HG02623 (cell line): Measurements from ENCODE around the gene TLR2.
A peak's percentile ranks its signal among the peaks of the same experiment; 100 is the strongest.

Source experiments
- ATAC-seq: cut with Tn5 transposase; IDR thresholded peaks from one replicate; pipeline ENCODE4 v1.9.1; 2021; ENCODE audit warnings: moderate library complexity; ENCODE audit not compliant: unreplicated experiment

Gene TLR2, protein sequence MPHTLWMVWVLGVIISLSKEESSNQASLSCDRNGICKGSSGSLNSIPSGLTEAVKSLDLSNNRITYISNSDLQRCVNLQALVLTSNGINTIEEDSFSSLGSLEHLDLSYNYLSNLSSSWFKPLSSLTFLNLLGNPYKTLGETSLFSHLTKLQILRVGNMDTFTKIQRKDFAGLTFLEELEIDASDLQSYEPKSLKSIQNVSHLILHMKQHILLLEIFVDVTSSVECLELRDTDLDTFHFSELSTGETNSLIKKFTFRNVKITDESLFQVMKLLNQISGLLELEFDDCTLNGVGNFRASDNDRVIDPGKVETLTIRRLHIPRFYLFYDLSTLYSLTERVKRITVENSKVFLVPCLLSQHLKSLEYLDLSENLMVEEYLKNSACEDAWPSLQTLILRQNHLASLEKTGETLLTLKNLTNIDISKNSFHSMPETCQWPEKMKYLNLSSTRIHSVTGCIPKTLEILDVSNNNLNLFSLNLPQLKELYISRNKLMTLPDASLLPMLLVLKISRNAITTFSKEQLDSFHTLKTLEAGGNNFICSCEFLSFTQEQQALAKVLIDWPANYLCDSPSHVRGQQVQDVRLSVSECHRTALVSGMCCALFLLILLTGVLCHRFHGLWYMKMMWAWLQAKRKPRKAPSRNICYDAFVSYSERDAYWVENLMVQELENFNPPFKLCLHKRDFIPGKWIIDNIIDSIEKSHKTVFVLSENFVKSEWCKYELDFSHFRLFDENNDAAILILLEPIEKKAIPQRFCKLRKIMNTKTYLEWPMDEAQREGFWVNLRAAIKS

DNA sequence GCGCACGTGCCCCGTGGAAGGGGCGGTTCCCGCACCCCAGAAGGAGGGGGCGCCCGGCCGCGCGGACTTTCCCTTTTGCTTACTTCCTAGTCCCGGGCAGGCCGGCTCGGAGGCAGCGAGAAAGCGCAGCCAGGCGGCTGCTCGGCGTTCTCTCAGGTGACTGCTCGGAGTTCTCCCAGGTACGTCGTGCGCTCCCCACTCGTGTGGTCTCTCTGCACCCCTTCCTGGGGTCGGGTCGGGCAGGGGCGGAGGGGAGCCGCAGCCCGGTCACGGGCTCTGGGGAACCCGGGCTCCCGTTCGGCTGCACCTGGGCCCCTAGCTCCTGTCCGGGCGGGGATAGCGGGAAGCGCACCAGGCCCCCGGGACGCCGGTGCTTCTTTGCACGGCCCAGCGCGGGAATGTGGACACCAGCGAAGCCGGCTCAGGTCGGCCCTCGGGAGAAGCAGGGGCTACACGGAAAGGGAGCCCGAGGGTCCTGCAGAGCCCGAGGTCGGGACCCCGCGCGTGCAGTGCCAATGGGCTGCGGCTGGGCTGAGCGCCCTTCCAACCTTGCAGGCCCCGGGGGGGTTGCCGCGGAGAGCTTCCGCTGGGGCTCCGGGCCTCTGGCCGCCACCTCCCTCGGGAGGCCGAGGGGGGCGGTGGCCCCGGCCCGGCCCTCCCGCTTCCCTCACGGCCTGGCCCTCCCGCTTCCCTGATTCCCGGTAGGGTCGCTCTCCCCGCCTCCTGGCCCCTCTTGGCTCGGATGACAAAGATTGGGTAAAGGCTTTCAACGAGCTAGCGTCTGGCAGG is at the start of gene TLR2:
TSS of gene TLR2 (plus strand) at position 99 of the 789 bp plus-strand sequence. CDS start 18,628 bp downstream, outside the sequence.
- peak; percentile 86 for ATAC-seq

DNA sequence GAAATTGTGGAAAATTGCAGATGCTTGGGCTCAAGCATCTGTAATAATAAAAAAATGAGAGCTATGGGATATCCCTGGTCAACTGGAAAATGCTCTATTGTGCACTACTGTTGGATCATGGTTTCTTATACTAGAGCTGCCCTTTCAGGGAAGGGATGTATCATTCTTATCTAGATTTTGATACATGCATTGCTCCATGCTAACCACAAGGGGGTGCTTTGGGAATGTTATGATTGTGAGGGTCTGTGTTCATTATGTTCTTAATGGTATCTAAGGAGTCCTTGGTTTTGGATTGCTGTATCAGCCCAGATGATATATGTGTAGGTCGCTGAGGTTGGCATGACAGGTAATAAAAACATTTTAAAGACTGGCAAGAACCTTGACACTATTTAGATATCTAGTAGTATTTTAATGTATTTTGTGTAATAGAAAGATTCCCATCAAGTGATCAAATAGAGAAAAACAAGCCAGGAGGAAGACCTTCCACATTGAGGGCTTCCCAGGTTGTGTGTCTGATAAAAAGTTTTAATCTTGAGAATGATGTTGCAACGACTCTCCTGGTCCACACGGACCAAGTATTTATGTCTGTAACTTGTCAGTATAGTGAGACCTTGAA is 49.2 kb upstream of the TLR2 start:
- no peak for ATAC-seq

DNA sequence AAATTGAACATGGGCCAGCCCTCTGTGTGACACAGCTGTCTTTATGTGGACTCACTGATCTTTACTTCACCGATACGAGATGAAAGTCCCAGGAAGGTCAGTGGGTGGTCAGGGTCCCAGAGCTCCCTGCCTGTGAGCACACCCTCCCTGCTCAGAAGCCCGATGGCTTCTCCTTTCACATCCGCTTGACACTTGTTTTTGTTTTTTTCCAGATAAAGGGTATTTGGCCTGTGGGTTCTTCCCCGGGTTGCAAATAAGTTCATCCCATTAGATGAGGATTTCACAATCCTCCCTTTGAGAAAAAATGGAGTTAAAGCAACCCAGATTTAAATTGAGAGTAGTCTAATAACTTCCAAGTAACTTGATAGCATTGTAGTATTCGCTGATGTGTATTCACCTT is 48.2 kb upstream of the TLR2 start:
- ATAC-seq = no peak

DNA sequence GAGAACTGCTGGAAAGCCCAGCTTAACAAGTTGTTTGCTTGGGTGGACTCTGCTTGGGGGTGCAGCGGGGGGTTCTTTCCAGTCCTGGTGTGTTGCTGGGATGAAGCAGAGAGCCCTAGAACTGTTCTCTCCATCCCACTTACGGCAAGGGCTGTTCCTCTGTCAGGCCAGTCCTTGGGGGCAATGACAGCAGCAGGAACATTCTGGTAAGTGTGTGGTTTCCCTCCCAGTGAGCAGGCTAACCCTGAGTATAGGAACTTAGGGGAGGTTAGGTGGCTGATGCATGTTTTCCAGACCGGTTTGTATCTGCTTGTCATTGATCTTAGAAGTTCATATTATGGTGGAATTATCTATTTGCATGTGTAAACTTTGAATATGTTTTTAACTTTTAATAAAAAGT is 46.9 kb upstream of the TLR2 start:
- no peak for ATAC-seq

DNA sequence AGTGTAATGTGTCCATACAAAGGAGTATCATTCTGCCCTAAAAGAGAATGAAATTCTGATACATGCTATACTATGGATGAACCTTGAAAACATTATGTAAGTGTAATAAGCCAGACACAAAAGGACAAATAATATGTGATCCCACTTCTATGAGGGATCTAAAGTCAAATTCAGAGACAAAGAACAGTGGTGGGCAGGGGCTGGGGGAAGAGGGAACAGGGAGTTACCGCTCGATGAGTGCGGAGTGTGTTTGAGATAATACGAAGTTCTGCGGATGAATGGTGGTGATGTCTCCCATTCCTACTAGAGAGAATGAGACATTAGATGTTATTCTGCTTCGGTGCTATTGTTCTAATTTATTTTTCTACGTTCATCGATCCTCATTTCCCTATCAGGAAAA is 46.1 kb upstream of the TLR2 start:
- no peak for ATAC-seq

DNA sequence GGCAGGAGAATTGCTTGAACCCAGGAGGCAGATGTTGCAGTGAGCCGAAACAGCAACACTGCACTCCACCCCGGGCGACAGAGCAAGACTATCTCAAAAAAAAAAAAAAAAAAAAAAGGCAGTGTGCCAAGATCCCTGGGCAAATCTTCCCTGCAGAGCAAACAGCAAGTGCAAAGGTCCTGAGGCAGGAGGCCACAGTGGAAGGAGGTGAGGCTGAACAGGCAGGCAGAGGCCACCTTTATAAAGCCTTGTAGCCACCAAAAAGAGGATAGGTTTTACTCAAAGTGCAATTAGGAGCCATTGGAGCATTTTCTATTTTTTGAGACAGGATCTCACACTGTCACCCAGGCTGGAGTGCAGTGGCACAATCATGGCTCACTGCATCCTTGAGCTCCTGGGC is 45.1 kb upstream of the TLR2 start:
- no peak for ATAC-seq

DNA sequence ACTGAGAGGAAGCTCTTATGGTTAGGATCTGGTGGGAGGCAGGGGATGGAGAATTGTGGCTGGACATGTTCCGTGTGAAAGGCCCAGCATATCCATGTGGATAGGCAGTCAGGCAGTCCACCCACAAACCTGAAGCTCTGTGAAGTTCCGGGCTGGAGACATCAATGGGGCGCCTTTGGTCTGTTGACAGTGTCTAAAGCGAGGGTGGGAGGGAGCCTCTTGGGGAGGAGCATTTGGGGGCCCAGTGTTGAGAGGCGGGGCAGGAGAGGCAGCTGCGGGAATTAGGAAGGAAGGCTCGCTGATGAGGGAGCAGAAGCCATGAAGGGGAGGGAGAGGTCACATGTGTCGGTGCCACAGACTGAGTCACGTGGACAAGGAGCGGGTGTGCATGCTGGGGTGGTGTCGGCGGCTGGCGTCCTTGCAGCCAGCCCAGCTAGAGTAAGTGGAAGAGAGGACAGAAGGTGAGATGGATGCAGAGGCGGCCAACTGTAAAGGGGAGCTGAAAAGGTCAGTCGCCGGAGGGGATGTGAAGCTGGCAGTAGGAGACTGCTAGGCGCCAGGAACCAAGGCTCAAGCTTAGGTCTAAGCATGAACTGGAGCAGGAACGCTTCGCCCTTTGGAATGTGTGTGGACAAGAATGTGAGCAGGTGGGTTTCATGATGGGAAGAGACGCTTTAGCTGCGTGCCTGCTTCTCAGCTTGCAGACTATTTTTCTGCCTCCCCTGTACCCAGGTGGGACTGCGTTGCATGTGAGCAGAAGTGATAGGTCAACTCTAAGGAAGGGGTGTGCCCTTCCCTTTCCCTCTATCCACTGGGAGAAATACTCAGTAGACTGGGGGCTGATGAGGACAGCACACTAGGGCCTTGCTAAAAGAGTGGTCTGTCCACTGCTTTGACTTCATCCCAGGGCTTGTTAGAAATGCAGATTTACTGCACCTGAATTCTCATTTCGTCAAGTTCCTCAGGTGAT is 44.0 kb upstream of the TLR2 start:
- ATAC-seq = no peak

DNA sequence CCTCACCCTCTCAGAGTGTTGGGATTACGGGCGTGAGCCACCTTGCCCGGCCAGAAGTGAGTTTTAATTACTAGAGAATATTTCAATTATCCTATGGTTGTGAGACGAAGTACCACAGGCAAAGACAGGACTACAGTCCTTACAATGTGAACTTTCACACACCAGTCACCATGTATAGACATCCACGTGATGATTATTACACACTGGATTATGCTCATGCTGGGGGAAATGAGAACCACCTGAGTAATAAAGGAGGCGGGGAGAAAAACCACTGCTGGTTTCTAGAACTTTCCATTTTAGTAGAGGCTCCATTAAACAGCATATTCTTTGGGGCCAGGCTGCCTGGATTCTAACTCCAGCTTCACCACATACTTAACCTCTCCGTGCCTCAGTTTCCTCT is 42.5 kb upstream of the TLR2 start:
- ATAC-seq = no peak

DNA sequence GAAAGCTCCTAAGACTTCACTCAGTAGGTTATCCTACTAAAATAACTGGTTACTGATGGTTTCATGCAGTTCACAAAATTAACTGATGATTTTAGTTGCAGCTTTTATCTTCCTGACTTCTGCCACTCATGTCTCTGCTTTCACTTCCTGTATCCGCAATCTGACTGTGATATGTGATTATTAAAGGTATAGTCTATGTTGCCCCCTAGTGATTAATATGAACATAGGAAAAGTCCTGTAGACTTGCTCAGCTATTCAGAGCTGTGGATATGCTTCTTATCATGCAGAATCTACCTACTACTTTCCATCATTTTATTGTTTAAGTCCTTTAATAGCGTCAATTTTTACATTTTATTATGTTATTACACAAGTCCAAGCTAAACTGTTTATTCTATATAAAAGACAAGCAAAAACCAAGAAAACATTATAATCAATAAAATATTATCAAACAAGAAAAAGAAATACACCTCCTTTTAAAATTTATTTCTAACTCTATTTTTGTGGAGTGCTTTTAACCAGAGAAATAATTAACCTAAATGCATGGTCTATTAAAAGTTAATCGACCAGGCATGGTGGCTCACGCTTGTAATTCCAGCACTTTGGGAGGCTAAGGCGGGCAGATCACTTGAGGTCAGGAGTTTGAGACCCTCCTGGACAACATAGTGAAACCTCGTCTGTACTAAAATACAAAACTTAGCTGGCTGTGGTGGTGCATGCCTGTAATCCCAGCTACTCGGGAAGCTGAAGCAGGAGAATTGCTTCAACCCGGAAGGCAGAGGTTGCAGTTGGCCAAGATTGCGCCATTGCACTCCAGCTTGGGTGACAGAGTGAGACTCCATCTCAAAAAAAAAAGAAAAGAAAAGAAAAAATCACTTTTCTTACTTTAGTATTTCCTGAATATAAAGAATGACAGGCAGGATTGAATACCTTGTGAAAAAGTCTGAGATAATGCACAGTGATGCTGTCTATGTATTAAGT is 40.4 kb upstream of the TLR2 start:
- peak; percentile 91 for ATAC-seq

DNA sequence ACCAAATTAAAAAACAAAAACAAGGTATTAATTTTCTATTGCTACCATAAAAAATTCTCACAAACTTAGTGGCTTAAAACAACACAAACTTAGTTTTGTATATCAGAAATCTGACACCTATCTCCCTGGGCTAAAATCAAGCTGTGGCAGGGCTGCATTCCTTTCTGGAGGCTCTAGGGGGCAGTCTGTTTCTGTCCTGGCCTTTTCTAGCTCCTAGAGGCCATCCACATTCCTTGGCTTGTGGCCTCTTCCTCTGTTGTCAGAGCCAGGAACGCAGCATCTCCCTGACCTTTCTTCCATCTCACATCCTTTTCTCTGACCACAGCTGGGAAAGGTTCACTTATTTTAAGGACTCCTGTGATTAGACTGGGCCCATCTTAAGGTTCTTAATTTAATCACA is 38.9 kb upstream of the TLR2 start:
- ATAC-seq = no peak

DNA sequence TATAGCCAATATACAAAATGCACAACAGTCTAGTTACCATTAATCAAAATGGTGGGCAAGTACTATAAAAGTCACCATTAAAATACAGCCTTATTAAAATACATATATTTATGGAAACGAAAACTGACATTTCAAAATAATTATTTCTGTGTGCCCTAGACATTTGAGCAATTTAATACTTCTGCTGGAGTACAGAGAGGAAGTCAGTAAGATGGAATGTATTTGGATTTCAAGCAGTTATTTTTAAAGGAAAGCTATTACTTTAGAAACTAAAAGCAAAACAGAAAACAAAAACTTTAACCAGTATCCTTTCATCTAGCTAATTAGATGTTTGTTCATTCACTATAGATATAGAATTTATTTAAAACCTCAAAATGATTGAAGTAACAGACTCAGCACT is 37.8 kb upstream of the TLR2 start:
- ATAC-seq = no peak

DNA sequence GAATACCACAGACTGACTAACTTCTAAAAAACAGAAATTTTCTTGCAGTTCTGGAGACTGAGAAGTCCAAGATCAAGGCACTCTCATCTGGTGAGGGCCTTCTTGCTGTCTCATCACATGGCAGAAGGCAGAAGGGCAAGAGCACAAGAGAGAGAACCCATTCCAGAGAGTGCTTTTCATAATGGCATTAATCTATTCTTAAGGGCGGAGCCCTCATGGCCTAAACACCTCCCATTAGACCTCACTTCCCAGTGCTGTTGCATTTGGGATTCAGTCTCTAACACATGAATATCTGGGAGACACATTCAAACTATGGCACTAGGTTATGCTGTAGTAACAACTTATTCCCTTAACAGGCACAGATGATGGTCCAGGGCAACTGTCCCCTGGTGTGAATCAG is 37.1 kb upstream of the TLR2 start:
- ATAC-seq = no peak

DNA sequence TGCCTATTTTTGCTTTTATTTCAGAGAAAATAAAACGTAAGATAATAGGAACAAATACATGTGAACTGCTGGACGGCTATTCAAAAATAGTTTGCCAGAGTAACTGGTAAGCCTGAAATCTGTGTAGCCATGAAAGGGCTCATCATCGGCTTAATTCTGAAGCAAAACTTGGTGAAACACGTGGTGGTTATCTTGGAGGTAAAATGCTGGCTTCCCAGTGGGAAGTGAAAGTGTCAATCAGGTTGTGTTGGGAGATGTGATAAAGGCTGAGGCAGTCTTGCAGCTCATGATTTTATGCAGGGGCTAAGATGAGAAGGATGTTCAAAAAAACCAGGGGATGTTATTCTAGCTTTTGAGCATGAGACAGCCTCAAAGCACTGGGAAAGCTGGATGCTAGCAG is 36.1 kb upstream of the TLR2 start:
- ATAC-seq = no peak

DNA sequence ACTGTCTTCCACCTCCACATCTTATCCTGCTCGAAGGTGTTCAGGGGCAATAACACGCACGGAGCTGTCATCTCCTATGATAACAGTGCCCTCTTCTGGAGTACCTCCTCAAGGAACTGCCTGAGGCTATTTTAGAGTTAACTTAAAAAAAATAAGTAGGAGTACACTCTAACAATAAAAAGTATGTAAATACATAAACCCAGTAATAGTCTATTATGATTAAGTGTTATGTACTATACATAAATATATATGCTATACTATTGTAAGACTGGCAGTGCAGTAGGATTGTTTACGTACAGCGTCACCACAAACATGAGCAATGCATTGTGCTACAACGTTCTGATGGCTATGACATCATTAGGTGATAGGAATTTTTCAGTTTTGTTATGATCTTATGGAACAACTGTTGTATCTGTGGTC is 34.5 kb upstream of the TLR2 start:
- no peak for ATAC-seq

DNA sequence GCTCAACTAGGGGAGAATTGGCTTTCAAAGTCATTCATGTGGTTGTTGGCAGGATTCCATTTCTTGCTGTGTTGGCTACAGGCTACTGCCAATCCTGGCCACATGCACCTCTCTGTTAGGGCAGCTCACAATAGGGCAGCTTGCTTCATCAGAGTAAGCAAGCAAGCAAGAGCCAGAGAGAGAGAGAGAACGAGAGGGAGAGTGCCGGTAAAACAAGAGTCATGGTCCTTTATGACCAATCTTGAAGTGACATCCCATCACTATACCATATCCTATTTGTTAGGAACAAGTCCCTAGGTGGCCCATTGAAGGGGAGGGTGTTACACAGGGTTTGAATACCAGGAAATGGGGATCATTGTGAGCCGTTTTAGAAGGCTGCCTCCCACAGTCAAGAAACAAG is 33.0 kb upstream of the TLR2 start:
- no peak for ATAC-seq

DNA sequence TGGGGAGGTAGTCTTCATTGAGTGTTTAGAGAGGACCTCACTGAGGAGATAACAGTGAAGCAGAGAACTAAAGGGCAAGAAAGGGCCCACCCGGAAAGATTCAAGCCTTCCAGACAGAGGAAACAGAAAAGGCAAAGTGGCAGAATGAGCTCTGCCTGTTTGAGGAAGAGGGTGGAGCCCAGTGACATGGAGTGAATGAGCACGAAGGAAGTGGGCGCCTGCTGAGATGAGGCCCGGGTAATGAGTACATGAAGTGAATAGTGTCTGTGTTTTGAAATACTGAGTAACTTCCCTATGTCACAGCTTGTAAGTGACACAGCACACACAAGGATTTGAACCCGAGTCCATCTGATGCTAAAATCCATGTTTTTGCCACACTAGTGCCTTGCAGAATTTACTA is 32.5 kb upstream of the TLR2 start:
- no peak for ATAC-seq

DNA sequence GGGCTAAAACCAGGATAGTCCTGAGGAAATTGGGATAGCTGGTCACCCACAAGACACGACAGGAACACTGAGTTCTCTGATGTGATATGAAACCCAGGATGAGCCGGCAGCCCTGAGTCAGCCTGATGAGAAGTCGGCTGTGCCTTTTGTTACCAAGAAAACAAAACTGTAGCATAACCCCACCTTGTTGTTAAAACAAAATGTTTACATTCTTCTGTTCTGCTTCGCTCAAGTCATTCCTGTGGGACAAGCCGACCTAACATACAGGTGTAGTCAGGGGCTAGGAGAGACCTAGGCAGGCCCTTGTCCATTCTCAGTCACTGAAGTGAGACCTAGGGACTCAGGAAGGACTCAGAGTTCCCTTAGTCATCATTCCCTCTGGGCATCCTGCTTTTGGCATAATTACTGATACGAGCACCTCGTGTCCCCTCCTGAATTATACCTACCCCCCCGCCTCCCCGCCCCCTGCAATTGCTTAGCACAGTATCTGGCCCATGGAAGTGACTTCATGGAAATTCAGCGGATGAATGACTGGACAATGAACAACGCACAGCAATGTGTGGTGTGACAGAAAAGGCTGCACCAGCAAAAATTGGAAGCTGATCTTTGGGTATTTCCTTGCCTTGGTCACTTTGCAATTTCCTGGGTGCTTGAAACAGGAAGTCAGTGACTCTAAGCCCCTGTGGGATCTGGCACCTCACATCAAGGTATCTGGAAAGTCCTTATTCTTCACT is 31.9 kb upstream of the TLR2 start:
- no peak for ATAC-seq

DNA sequence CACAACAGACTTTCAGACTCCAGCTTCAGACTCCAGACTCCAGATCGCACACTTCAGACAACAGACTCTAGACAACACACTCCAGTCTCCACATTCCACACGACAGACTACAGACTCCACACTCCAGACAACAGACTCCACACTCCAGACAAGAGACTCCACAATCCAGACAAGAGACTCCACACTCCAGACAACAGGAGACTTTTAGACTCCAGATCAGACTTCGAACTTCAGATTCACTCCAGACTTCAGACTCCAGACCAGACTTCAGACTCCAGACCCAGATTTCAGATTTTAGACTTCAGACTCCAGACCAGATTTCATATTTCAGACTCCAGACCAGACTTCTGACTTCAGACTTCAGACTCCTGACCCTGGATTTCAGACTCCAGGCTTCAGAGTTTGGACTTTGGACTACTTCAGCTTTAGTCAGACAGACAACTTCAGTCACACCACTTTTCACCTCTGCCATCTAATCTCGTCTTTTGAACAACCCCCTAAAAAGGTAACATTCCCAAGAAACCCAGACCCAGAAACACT is 29.0 kb upstream of the TLR2 start:
- no peak for ATAC-seq
